ENCODE results near the gene MEI4. TPM values are rescaled to one million over a fixed set of nuclear protein-coding genes. Genes with fewer than 3 reads are reported as not detected.

Gene MEI4
- total and polyA plus RNA-seq, 2 of the 8 experiments (the other 6 are each of a cell fraction or from before 2014, with no cell fraction given): 0.05 to 0.24 TPM

DNA sequence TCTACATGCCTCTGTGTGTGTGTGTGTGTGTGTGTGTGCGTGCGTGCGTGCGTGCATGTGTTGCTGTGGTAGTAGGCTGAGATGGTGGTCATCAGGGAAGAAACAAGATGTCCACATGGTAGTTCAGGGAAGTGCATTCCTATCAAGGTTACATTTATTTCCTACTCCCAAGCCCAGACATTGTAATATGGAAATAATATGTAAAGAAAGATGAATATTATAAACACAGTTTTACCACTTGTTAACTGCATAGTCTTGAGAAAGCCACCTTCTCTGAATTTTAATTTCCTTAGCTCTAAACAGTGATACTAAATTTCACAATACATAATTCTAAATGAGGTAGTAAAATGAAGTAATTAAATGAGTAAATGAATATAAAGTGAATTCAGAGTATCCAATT, 14.0 kb downstream of the MEI4 start:
- H2BK20ac ChIP-seq (ENCODE audit: low read length): no peak overlapping the region
- H3K36me3 ChIP-seq (ENCODE audit: control insufficient read depth in 2 of 4, insufficient read depth in 4 of 4, low read length in 3 of 4): no peaks in the 10 kb centered on the region
- H3K79me2 ChIP-seq (ENCODE audit: control insufficient read depth in 1 of 2, insufficient read depth in 2 of 2, low read length in 2 of 2): no peaks in the 10 kb centered on the region
- H2BK12ac ChIP-seq (ENCODE audit: low read depth, low read length): no peak overlapping the region
- no peak overlapping the region for H3K23ac ChIP-seq (ENCODE audit: insufficient read length)
- H4K5ac ChIP-seq (ENCODE audit: insufficient read length, low read depth, low read length): no peak overlapping the region
- no peak for DNase-seq (ENCODE audit: low read depth in 1 of 2, low spot score in 2 of 2)
- H3K27me3 ChIP-seq (replicated peaks in 1 of 4; ENCODE audit: control insufficient read depth in 3 of 4, extremely low read depth in 1 of 4, insufficient read depth in 3 of 4, low read length in 3 of 4): no peaks in the 10 kb centered on the region
- no peak overlapping the region for H3K4me2 ChIP-seq (ENCODE audit: insufficient read depth in 1 of 2, low read depth in 2 of 2, low read length in 2 of 2)
- ChIA-PET CTCF (ENCODE audit: partially characterized antibody) (no interaction called here), POLR2A (ENCODE audit: partially characterized antibody) (no interaction called here)
- no peaks in the 10 kb centered on the region for H3K4me1 ChIP-seq (replicated peaks in 1 of 4; ENCODE audit: control insufficient read depth in 3 of 4, insufficient read depth in 4 of 4, low read length in 3 of 4)
- H3K18ac ChIP-seq (ENCODE audit: extremely low read depth, low read length): no peak overlapping the region
- no peak overlapping the region for H3K27ac ChIP-seq (ENCODE audit: low read depth, low read length)
- WGBS, 2 experiments (ENCODE audit: extremely low coverage in 1 of 2, insufficient coverage in 1 of 2, insufficient read length in 1 of 2, insufficient replicate concordance in 2 of 2, low coverage in 1 of 2, low lambda C conversion rate in 2 of 2, missing lambda C conversion rate in 1 of 2): 56% methylated on average over 4 of the region's 4 CpGs; no CpG with 5 or more reads in 1 of the 2 experiments
- H3K4ac ChIP-seq (replicated peaks; ENCODE audit: insufficient read length, low read depth, low read length): no peak overlapping the region
- no peak overlapping the region for H3K56ac ChIP-seq (replicated peaks; ENCODE audit: insufficient read length, low read depth, low read length)
- no peak overlapping the region for H3K9ac ChIP-seq (replicated peaks in 1 of 4; ENCODE audit: extremely low read depth in 1 of 4, low read depth in 3 of 4, low read length in 3 of 4)
- no peak overlapping the region for H2BK120ac ChIP-seq (replicated peaks; ENCODE audit: low read depth, low read length)
- H4K91ac ChIP-seq (replicated peaks; ENCODE audit: insufficient read length, low read length): no peak overlapping the region
- no peak for TF ChIP-seq SIN3A (conservative IDR thresholded peaks at IDR 0.05 in 1 of 2, IDR thresholded peaks at IDR 0.05 in 1 of 2; ENCODE audit: low read depth in 1 of 2, low read length in 2 of 2)
- TF ChIP-seq ZNF274 (IDR thresholded peaks at IDR 0.05; ENCODE audit: borderline replicate concordance, extremely low read depth, low read length): no peak
- TF ChIP-seq NANOG (IDR thresholded peaks at IDR 0.05; ENCODE audit: insufficient read depth, low read depth, low read length, poor library complexity, severe bottlenecking): no peak
- no peak for TF ChIP-seq KDM4A (IDR thresholded peaks at IDR 0.05; ENCODE audit: low read depth, low read length, severe bottlenecking)
- no peak for TF ChIP-seq CBX5 (IDR thresholded peaks at IDR 0.05; ENCODE audit: low read depth, low read length)
- no peak for TF ChIP-seq EZH2 (IDR thresholded peaks at IDR 0.05; ENCODE audit: low read depth, low read length, severe bottlenecking)
- TF ChIP-seq CHD1 (IDR thresholded peaks at IDR 0.05; ENCODE audit: low read depth, low read length): no peak
- TF ChIP-seq EP300 (IDR thresholded peaks at IDR 0.05; ENCODE audit: borderline replicate concordance in 1 of 2, low read depth in 2 of 2, low read length in 2 of 2): no peak
- TF ChIP-seq SRF (IDR thresholded peaks at IDR 0.05; ENCODE audit: low read depth, low read length): no peak
- no peak overlapping the region for H2BK15ac ChIP-seq (ENCODE audit: low read length)
- no peak overlapping the region for H4K8ac ChIP-seq (ENCODE audit: extremely low read depth, insufficient read depth, low read length)
- no peaks in the 10 kb centered on the region for H4K20me1 ChIP-seq (replicated peaks in 1 of 2; ENCODE audit: control insufficient read depth in 1 of 2, insufficient read depth in 2 of 2, low read length in 2 of 2)
- no peak overlapping the region for H2AFZ ChIP-seq (ENCODE audit: low read length)
- no peak overlapping the region for H2BK5ac ChIP-seq (ENCODE audit: low read depth, low read length)
- no peaks in the 10 kb centered on the region for H3K23me2 ChIP-seq (ENCODE audit: low read depth, low read length)
- no peaks in the 10 kb centered on the region for H3K9me3 ChIP-seq (ENCODE audit: insufficient read depth in 2 of 2, low read depth in 1 of 2, low read length in 1 of 2)
- no peak overlapping the region for H2AK5ac ChIP-seq (ENCODE audit: low read depth, low read length)
- H3K4me3 ChIP-seq (ENCODE audit: extremely low read depth in 1 of 4, insufficient read depth in 2 of 4, low read depth in 3 of 4, low read length in 4 of 4): no peak overlapping the region
- no peak for FAIRE-seq
- H3K79me1 ChIP-seq (ENCODE audit: low read depth, low read length): no peaks in the 10 kb centered on the region
- H3K14ac ChIP-seq (ENCODE audit: insufficient read length): no peak overlapping the region

Measured in H1 (cell line).